Activated CD4-positive, alpha-beta T cell treated with anti-CD3 and anti-CD28 coated beads, Interleukin-2, amount 10 ng/mL, durations not matched to agents 7 days and 5 days (primary cell): ENCODE results near the gene ERC2. TPM values are rescaled to one million over a fixed set of nuclear protein-coding genes. Genes with fewer than 3 reads are reported as not detected.

Experiments used
- CTCF ChIA-PET: fragments of 350-600 bp; sonication (Branson Sonifier 250); formaldehyde crosslinking; loops from one replicate; lab custom pipeline; 2021; ENCODE audit warnings: antibody characterized with exemption; lab: Charles Lee
- POLR2A ChIA-PET: fragments of 350-600 bp; sonication (Branson Sonifier 250); formaldehyde crosslinking; loops from one replicate; lab custom pipeline; 2021; ENCODE audit warnings: antibody characterized with exemption; lab: Charles Lee
- DNase-seq: peaks from one replicate; pipeline ENCODE4 v3.0.0-alpha.2; 2020
- H3K27ac Mint-ChIP-seq: one replicate; pipeline ENCODE4 v1.8.0; 2021; ENCODE audit warnings: mild to moderate bottlenecking, moderate library complexity, mixed read lengths
- H3K27me3 Mint-ChIP-seq: one replicate; pipeline ENCODE4 v1.8.0; 2021; ENCODE audit warnings: mixed read lengths
- H3K36me3 Mint-ChIP-seq: one replicate; pipeline ENCODE4 v1.8.0; 2021; ENCODE audit warnings: low read depth, mixed read lengths
- H3K4me1 Mint-ChIP-seq: one replicate; pipeline ENCODE4 v1.8.0; 2021; ENCODE audit warnings: mixed read lengths
- H3K4me3 Mint-ChIP-seq: one replicate; pipeline ENCODE4 v1.8.0; 2021; ENCODE audit warnings: mild to moderate bottlenecking, moderate library complexity, mixed read lengths
- H3K9me3 Mint-ChIP-seq: one replicate; pipeline ENCODE4 v1.8.0; 2021; ENCODE audit warnings: mixed read lengths
- total RNA-seq, 2 experiments: library from RNA; stranded (reverse); gene quantifications; one replicate each; pipeline ENCODE4 v1.2.3, GENCODE V29; 2021

ERC2 gene
- total RNA-seq, 2 experiments from 2014 or later = not detected

DNA sequence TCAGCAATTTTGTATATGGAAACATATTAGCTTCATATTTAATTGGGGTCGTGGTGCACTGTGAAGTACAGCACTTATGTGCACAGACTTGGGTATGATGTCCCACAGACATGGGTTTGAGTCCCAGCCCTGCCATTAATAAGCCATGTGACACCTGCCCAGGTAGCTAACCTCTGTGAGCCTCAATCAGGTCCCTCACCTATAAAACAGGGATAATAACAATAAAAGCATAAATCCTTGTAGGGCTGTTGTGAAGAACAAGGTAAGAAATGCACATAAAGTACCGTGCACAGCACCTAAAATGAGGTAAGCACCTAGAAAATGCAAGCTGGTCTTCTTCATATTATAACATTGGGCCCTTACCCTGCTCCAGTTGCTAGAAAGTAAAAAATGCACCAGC, 807.6 kb downstream of the ERC2 start:
- CTCF ChIA-PET = no interaction called here

DNA sequence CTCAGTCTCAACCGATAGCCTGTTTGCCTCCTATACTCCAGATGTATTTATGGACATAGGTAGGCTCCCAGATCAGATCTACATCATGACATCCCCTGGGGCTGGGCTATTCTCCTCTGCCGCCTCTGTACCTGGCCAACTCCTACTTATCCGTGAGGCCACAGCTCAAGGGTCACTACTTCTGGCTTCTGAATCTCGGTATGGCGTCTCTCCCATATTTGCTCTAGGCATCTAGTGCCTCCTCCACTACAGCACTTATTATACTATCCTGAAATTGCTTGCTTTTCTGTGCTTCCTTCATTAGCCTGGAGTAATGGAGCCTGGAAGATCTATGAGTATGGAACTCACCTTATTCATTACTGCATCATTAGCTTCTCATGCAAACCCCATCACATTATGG, 808.6 kb downstream of the ERC2 start:
- CTCF ChIA-PET = no interaction called here
- H3K27me3 Mint-ChIP-seq = peaks cover 2% of the 10 kb centered on the region
- H3K9me3 Mint-ChIP-seq = no peaks in the 10 kb centered on the region
- H3K4me3 Mint-ChIP-seq = no peak overlapping the region
- H3K27ac Mint-ChIP-seq = no peak overlapping the region
- H3K36me3 Mint-ChIP-seq = no peaks in the 10 kb centered on the region
- DNase-seq = no peak
- POLR2A ChIA-PET = no interaction called here
- H3K4me1 Mint-ChIP-seq = peaks cover 7% of the 10 kb centered on the region

More for the DNA sequence above, 807.6 kb downstream of the ERC2 start:
- H3K36me3 Mint-ChIP-seq = no peaks in the 10 kb centered on the region
- POLR2A ChIA-PET = no interaction called here
- DNase-seq = no peak
- no peak overlapping the region for H3K4me3 Mint-ChIP-seq
- no peaks in the 10 kb centered on the region for H3K9me3 Mint-ChIP-seq
- H3K4me1 Mint-ChIP-seq = peaks cover 7% of the 10 kb centered on the region
- peaks cover 2% of the 10 kb centered on the region for H3K27me3 Mint-ChIP-seq
- H3K27ac Mint-ChIP-seq = no peak overlapping the region

DNA sequence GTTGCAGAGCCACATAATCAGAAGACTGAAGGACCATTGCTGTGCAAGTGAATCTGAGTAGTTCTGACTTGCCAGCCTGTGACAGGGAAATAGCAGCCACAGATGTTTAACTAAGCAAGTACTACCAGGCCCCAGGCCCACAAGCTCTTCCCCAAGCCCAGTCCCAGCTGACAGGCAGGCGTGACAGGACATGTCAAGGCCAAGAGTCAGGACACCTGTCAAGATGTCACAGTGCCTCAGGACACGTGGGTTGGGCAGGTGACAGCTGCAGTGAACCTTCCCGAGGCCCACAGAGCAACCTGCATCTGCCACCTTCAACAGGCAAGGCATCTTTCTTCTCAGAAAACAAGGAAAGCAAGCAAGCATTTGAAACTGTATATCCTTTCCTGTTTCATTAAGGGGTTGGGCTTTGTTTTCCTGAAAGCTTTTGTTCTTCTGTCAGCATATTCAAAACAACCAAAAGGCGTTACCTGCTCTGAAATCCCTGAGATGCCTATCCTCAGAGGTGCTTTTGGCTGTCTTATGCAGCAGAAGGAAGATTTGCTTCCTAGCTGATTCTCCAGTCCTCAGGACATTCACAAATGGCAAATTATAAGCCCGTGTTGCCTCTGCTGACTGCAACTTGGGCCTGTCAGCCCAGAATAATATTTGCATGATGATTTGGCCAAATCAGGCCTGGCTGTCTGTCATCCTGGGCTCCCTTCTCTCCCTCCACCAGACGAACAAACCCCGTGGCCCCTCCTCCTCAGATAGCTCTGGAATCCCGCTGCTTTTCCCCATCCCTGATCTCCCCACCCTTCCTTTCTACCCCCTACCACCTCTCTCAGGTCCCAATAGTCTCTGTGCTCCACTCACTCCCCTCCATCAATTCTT, 809.3 kb downstream of the ERC2 start:
- no peak for DNase-seq
- ChIA-PET POLR2A (no interaction called here), CTCF (no interaction called here)
- Mint-ChIP-seq H3K27me3 (no peaks in the 10 kb centered on the region), H3K9me3 (no peaks in the 10 kb centered on the region), H3K4me3 (no peak overlapping the region), H3K36me3 (no peaks in the 10 kb centered on the region), H3K4me1 (peaks cover 6% of the 10 kb centered on the region), H3K27ac (no peak overlapping the region)

DNA sequence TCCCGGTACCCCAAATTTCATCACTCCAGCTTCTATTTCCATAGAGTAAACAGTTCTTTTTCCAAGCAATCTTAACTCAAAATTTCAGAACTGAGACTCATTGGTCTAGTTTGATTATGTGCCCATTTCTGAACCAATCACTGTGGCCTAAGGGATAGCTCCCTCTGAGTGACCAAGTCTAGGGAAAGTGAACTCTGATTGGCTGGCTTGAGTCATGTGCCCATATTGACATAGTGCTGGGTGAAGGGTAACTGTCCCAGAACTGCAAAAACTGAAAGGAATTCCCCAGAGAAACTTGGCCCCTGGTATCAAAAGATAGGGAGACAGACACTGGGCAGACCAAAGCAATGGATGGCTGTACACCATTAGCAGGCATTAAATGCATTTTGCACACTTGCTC, 810.0 kb downstream of the ERC2 start:
- H3K9me3 Mint-ChIP-seq = no peaks in the 10 kb centered on the region
- peaks cover 9% of the 10 kb centered on the region for H3K4me1 Mint-ChIP-seq
- DNase-seq = no peak
- no peaks in the 10 kb centered on the region for H3K27me3 Mint-ChIP-seq
- POLR2A ChIA-PET = no interaction called here
- no peaks in the 10 kb centered on the region for H3K36me3 Mint-ChIP-seq
- no peak overlapping the region for H3K4me3 Mint-ChIP-seq
- no peak overlapping the region for H3K27ac Mint-ChIP-seq
- CTCF ChIA-PET = no interaction called here

DNA sequence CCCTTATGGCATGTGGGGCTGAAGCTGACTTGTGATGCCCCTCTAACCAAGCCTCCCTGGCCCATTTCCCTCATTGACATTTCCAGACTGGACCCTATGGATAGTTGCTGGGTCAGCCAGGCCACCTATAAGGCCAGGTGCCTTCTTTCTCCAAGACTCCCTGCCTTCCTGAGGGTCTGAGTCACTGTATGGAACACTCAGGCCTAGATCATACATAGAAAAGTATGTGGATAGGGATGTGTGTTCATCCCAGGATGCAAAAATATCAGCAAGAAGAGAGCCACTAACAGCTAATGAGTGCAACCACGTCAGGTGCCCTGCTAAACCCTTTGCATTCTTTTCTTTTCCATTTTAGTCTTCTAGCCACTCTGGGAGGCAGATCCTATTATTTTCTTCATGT, 812.7 kb downstream of the ERC2 start:
- ChIA-PET POLR2A (no interaction called here), CTCF (no interaction called here)
- H3K4me3 Mint-ChIP-seq = no peak overlapping the region
- no peak overlapping the region for H3K27ac Mint-ChIP-seq
- H3K36me3 Mint-ChIP-seq = no peaks in the 10 kb centered on the region
- no peak for DNase-seq
- H3K27me3 Mint-ChIP-seq = no peaks in the 10 kb centered on the region
- H3K4me1 Mint-ChIP-seq = peaks cover 9% of the 10 kb centered on the region
- no peaks in the 10 kb centered on the region for H3K9me3 Mint-ChIP-seq

DNA sequence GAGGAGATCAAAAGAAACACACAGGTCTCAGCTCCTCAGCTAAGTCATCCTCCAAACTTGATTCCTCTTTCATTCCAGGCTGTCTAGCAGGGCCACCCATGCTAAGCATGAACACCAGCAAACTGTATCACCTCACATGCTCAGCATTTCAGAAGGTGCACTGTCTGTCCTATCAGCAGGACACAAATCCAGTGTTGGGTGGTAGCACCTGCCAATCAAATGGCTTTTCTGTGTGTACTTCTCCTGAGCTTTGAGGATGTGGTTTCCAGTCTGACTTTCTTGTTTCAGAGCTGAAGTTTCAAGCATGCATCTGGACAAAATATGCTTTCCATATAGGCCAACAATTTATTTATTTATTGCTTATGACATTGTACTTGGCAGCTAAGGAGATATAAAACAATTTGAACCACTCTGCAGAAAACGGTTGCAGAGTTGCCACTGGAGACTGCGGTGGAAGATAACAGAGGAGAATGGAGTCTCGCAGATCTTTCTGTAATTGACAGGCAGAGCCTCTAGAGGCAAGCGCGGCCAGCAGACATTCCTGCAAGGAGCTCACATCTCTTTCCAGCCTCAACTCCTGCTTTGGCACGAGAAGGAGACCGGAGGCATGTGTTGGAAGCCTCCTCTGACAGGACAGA, 814.0 kb downstream of the ERC2 start:
- H3K27ac Mint-ChIP-seq = no peak overlapping the region
- POLR2A ChIA-PET = no interaction called here
- no peaks in the 10 kb centered on the region for H3K9me3 Mint-ChIP-seq
- DNase-seq = peak; percentile 18
- peaks cover 9% of the 10 kb centered on the region for H3K4me1 Mint-ChIP-seq
- no peak overlapping the region for H3K4me3 Mint-ChIP-seq
- H3K27me3 Mint-ChIP-seq = no peaks in the 10 kb centered on the region
- CTCF ChIA-PET = no interaction called here
- H3K36me3 Mint-ChIP-seq = no peaks in the 10 kb centered on the region

DNA sequence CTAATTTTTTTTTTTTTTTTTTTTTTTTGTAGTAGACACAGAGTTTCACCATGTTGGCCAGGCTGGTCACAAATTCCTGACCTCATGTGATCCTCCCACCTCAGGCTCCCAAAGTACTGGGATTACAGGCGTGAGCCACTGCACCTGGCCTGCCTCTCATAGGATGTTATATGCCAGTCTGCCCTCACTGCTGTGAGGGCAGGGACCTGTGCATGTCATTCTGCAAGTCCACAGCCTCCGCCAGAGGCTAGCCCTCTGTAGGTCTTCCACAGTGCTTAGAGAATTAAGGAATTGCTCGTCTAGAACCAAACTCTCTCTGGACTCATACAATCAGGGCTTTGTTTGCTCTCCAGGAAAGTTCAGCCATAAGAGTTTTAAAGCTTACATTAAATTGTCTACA, 817.3 kb downstream of the ERC2 start:
- no peak overlapping the region for H3K4me3 Mint-ChIP-seq
- ChIA-PET POLR2A (no interaction called here), CTCF (no interaction called here)
- no peaks in the 10 kb centered on the region for H3K36me3 Mint-ChIP-seq
- no peak overlapping the region for H3K27ac Mint-ChIP-seq
- peaks cover 9% of the 10 kb centered on the region for H3K4me1 Mint-ChIP-seq
- no peaks in the 10 kb centered on the region for H3K9me3 Mint-ChIP-seq
- no peak for DNase-seq
- H3K27me3 Mint-ChIP-seq = no peaks in the 10 kb centered on the region

DNA sequence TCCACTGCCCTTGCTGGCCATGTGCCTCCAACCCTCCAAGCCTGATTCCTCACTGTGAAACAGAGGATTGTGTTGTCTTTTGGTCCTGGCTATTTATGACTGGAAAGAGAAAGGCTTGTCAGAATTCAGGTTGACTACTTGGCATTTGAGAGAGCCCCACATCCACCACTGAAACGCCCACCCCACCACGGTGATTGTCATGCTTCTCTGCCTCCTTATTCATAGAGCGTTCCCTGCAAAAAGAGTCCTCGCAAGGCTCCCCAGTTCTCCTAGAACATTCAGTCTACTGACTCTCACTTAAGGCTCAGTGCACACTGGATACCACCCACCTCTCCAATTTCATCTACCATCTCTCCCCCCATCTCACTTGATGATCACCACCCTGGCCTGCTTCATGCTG, 818.3 kb downstream of the ERC2 start:
- Mint-ChIP-seq H3K9me3 (no peaks in the 10 kb centered on the region), H3K36me3 (no peaks in the 10 kb centered on the region), H3K4me3 (no peak overlapping the region), H3K27me3 (no peaks in the 10 kb centered on the region), H3K4me1 (peaks cover 9% of the 10 kb centered on the region), H3K27ac (no peak overlapping the region)
- CTCF ChIA-PET = no interaction called here
- DNase-seq = no peak
- POLR2A ChIA-PET = no interaction called here

DNA sequence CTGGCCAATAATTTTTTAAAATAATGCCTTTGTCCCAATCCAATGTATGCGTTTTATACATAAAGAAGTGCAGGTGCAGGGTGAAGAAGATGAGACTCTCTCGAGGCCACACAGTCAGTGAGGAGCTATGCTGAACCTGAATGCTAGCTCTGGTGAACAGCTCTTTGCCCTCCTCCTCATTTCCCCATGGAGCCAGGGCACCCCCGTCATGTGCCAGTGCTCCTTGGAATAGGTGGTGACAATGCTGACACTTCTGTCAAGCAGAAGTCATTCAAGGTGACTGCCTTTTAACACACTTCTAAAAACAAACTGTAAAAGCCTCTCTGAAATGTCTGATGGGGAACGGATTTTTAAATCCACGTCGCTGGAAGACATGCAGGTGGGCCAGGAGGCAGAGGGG, 818.7 kb downstream of the ERC2 start:
- H3K27me3 Mint-ChIP-seq = no peaks in the 10 kb centered on the region
- no peak overlapping the region for H3K4me3 Mint-ChIP-seq
- H3K27ac Mint-ChIP-seq = no peak overlapping the region
- CTCF ChIA-PET = no interaction called here
- DNase-seq = no peak
- no peaks in the 10 kb centered on the region for H3K36me3 Mint-ChIP-seq
- POLR2A ChIA-PET = no interaction called here
- H3K4me1 Mint-ChIP-seq = peaks cover 9% of the 10 kb centered on the region
- no peaks in the 10 kb centered on the region for H3K9me3 Mint-ChIP-seq

DNA sequence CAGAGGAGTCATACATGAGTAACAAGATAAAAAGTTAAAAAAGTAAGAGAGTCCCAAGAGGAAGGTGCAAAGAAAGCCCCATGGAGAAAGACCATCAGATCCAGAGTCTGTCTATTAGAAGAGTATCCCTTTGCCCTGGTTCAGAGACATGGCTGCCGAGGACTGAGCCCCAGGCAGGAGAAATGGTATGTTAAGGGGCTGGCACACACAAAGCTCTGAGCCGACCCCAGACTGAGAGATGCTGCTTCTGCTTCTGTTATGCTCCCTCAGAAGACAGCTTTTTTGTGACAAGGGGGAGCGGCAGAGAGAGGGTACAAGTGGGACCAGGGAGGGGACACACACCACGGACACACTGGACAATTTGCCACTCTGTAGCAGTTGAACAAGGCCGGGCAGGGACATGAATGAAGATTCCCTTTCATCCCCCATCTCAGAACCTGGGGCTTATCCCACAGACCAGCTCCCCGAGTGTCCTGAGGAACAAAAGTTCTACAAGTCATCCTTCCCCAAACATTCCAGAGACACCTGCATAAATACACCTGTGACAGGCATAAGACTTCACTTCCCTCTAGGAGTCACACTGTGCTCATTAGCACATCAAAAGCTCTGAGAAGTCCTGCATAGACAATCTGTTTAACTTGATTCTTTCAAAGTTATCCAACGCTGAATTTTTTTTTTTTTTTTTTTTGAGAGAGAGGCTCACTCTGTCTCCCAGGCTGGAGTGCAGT, 819.5 kb downstream of the ERC2 start:
- Mint-ChIP-seq H3K4me3 (no peak overlapping the region), H3K27me3 (no peaks in the 10 kb centered on the region), H3K27ac (no peak overlapping the region), H3K36me3 (no peaks in the 10 kb centered on the region), H3K9me3 (no peaks in the 10 kb centered on the region), H3K4me1 (peaks cover 1% of the 10 kb centered on the region)
- POLR2A ChIA-PET = no interaction called here
- CTCF ChIA-PET = no interaction called here
- no peak for DNase-seq

DNA sequence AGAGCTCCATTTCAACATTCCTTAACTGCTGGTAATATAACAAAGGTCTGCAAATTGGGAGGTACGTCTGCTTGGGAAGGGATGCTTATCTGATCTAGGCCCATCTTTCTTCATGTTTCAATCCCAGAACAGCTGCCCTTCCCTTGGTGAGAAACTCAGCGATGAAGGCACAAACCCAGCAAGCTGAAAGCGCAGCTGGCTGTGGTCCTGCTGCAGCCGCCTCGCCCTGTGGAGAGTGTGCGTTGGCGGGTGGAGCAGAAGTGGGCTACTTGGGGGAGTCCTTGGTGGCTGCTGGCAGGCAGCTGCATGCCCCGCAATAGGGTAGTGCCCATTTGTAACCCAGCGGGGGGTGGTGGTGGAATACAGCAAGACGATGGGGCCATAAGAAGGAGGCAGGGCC, 820.6 kb downstream of the ERC2 start:
- H3K27me3 Mint-ChIP-seq = no peaks in the 10 kb centered on the region
- H3K4me1 Mint-ChIP-seq = no peaks in the 10 kb centered on the region
- no peaks in the 10 kb centered on the region for H3K9me3 Mint-ChIP-seq
- H3K36me3 Mint-ChIP-seq = no peaks in the 10 kb centered on the region
- no peak overlapping the region for H3K27ac Mint-ChIP-seq
- no peak for DNase-seq
- ChIA-PET POLR2A (no interaction called here), CTCF (no interaction called here)
- H3K4me3 Mint-ChIP-seq = no peak overlapping the region

DNA sequence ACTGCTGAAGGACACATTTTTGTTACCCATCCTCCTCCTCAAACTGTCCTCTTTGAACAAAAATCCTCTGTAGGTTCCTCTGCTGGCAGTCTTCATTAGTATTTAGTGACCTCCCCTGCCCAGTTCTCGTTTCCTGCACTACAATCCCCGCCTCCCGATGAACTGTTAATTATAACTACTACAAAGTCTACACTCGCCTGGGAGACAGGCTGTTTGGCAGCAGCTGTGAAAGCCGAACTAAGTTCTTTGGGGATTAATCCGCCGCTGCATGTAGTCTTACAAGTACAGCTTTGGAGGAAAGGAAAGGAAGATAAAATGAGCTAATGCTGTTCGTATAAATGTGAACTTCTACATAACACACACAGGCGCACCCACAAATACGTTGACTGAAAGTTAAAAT, 821.2 kb downstream of the ERC2 start:
- ChIA-PET POLR2A (no interaction called here), CTCF (no interaction called here)
- no peaks in the 10 kb centered on the region for H3K36me3 Mint-ChIP-seq

DNA sequence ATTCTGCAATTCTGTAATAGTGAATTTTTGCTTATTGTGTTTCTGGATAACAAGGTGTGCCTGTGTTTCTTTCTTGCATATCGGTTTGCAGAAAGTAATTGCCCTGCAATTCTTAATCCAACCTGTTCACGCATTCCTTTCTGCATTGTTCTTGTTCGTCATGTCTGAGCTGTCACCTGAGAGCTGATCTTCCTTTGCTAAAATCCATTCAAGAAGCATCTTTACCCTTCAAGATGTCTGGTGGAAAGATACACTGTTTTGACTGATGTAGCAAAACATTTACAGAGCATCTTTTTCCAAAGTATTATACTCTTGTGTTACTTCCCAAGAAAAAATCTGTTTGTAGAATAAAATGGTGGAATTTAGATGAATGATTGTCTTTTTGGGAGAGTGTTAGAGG, 822.1 kb downstream of the ERC2 start:
- H3K27me3 Mint-ChIP-seq = no peaks in the 10 kb centered on the region
- ChIA-PET CTCF (no interaction called here), POLR2A (no interaction called here)
- no peak overlapping the region for H3K4me3 Mint-ChIP-seq
- H3K27ac Mint-ChIP-seq = no peak overlapping the region
- no peaks in the 10 kb centered on the region for H3K36me3 Mint-ChIP-seq
- H3K4me1 Mint-ChIP-seq = no peaks in the 10 kb centered on the region
- no peaks in the 10 kb centered on the region for H3K9me3 Mint-ChIP-seq
- no peak for DNase-seq

More for the DNA sequence above, 821.2 kb downstream of the ERC2 start:
- H3K27ac Mint-ChIP-seq = no peak overlapping the region
- H3K4me1 Mint-ChIP-seq = no peaks in the 10 kb centered on the region
- no peak for DNase-seq
- H3K9me3 Mint-ChIP-seq = no peaks in the 10 kb centered on the region
- H3K27me3 Mint-ChIP-seq = no peaks in the 10 kb centered on the region
- no peak overlapping the region for H3K4me3 Mint-ChIP-seq
